Medulla oblongata (tissue), 1 donor: ENCODE results near the gene UBE2O.

Experiments used
- DNase-seq: peaks from one replicate; pipeline ENCODE4 v3.0.0-alpha.2; 2015; ENCODE audit errors: extremely low spot score

The UBE2O gene

GRCh38 chr17:76345377-76345974 lies 107.5 kb downstream of the UBE2O start:
- no peak for DNase-seq

- DNase-seq: no peak
Measured at GRCh38 chr17:76343106-76343505, 109.8 kb downstream of the UBE2O start.

GRCh38 chr17:76341301-76341700 lies 111.7 kb downstream of the UBE2O start:
- DNase-seq: no peak
